ENCODE measurements around the gene TMEM61.
A peak's percentile ranks its signal among the peaks of the same experiment; 100 is the strongest.

TMEM61 gene

GRCh38 chr1:54949053-54949452 is 31.4 kb upstream of the TMEM61 start:
- TF ChIP-seq EZH2 (IDR thresholded peaks at IDR 0.05; ENCODE audit: borderline replicate concordance, low read length): no peak
- TF ChIP-seq, protein P1, sequence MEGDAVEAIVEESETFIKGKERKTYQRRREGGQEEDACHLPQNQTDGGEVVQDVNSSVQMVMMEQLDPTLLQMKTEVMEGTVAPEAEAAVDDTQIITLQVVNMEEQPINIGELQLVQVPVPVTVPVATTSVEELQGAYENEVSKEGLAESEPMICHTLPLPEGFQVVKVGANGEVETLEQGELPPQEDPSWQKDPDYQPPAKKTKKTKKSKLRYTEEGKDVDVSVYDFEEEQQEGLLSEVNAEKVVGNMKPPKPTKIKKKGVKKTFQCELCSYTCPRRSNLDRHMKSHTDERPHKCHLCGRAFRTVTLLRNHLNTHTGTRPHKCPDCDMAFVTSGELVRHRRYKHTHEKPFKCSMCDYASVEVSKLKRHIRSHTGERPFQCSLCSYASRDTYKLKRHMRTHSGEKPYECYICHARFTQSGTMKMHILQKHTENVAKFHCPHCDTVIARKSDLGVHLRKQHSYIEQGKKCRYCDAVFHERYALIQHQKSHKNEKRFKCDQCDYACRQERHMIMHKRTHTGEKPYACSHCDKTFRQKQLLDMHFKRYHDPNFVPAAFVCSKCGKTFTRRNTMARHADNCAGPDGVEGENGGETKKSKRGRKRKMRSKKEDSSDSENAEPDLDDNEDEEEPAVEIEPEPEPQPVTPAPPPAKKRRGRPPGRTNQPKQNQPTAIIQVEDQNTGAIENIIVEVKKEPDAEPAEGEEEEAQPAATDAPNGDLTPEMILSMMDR (IDR thresholded peaks at IDR 0.05; ENCODE audit: low read length): no peak
- no peaks in the 10 kb centered on the region for H3F3A ChIP-seq (ENCODE audit: insufficient read depth, low read length)
- no peaks in the 10 kb centered on the region for H3K79me2 ChIP-seq (ENCODE audit: insufficient read depth, low read length)
- no peak overlapping the region for H2AFZ ChIP-seq (ENCODE audit: low read length)
- no peak overlapping the region for H3K4me3 ChIP-seq (ENCODE audit: low read depth, low read length, poor library complexity, severe bottlenecking)
- H3K9me2 ChIP-seq (ENCODE audit: low read depth, low read length): no peaks in the 10 kb centered on the region
- H3K9ac ChIP-seq (ENCODE audit: low read length): no peak overlapping the region
- no peak overlapping the region for H3K4me2 ChIP-seq (ENCODE audit: low read length)
- H3K27ac ChIP-seq (ENCODE audit: low read depth, low read length, poor library complexity, severe bottlenecking): no peak overlapping the region
- H3K27me3 ChIP-seq (ENCODE audit: insufficient read depth, low read length): no peaks in the 10 kb centered on the region
- no peaks in the 10 kb centered on the region for H3K9me3 ChIP-seq (ENCODE audit: low read length)
- no peaks in the 10 kb centered on the region for H4K20me1 ChIP-seq (ENCODE audit: insufficient read depth, low read length)
- peaks cover 4% of the 10 kb centered on the region for H3K4me1 ChIP-seq (ENCODE audit: insufficient read depth, low read length, severe bottlenecking)
- no peaks in the 10 kb centered on the region for H3K36me3 ChIP-seq (ENCODE audit: insufficient read depth, low read length)

DNA sequence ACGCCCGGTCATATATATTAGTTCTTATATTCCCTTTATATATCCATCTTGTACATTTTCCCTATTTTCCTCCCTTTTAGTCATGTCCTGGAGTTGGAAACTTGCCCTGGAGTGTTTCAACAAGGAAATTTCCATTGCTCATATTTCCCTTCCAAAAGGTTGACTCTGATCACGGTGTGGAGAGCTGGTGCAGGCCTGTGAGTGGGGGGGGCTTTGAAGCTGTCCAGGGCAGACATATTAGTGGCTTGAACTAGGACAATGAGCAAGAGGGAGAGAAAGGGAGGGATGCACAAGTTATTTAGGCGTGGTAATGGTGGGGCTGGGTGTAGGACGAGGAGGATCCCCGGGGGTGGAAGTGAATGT is 30.4 kb upstream of the TMEM61 start:
- Histone ChIP-seq H3K4me1 (ENCODE audit: insufficient read depth, low read length, severe bottlenecking) (peaks cover 4% of the 10 kb centered on the region), H3K4me2 (ENCODE audit: low read length) (no peak overlapping the region), H3K9me3 (ENCODE audit: low read length) (no peaks in the 10 kb centered on the region), H3K4me3 (ENCODE audit: low read depth, low read length, poor library complexity, severe bottlenecking) (no peak overlapping the region), H3K27me3 (ENCODE audit: insufficient read depth, low read length) (no peaks in the 10 kb centered on the region), H3K36me3 (ENCODE audit: insufficient read depth, low read length) (no peaks in the 10 kb centered on the region), H3K9ac (ENCODE audit: low read length) (no peak overlapping the region), H3F3A (ENCODE audit: insufficient read depth, low read length) (no peaks in the 10 kb centered on the region), H3K27ac (ENCODE audit: low read depth, low read length, poor library complexity, severe bottlenecking) (no peak overlapping the region), H2AFZ (ENCODE audit: low read length) (no peak overlapping the region), H3K9me2 (ENCODE audit: low read depth, low read length) (no peaks in the 10 kb centered on the region), H4K20me1 (ENCODE audit: insufficient read depth, low read length) (no peaks in the 10 kb centered on the region), H3K79me2 (ENCODE audit: insufficient read depth, low read length) (no peaks in the 10 kb centered on the region)
- TF ChIP-seq EZH2 (IDR thresholded peaks at IDR 0.05; ENCODE audit: borderline replicate concordance, low read length): no peak
- TF ChIP-seq, protein P1 (IDR thresholded peaks at IDR 0.05; ENCODE audit: low read length): no peak

- no peak overlapping the region for H3K27ac ChIP-seq (ENCODE audit: low read depth, low read length, poor library complexity, severe bottlenecking)
- H3F3A ChIP-seq (ENCODE audit: insufficient read depth, low read length): no peaks in the 10 kb centered on the region
- peak overlapping the region; percentile 25 for H3K4me3 ChIP-seq (ENCODE audit: low read depth, low read length, poor library complexity, severe bottlenecking)
- peaks cover 4% of the 10 kb centered on the region for H3K4me1 ChIP-seq (ENCODE audit: insufficient read depth, low read length, severe bottlenecking)
- no peaks in the 10 kb centered on the region for H3K79me2 ChIP-seq (ENCODE audit: insufficient read depth, low read length)
- H4K20me1 ChIP-seq (ENCODE audit: insufficient read depth, low read length): no peaks in the 10 kb centered on the region
- H3K9me3 ChIP-seq (ENCODE audit: low read length): no peaks in the 10 kb centered on the region
- H3K9me2 ChIP-seq (ENCODE audit: low read depth, low read length): no peaks in the 10 kb centered on the region
- no peaks in the 10 kb centered on the region for H3K27me3 ChIP-seq (ENCODE audit: insufficient read depth, low read length)
- peak overlapping the region; percentile 36; the same call in 1 of the 2 replicates for H3K4me2 ChIP-seq (ENCODE audit: low read length)
- H2AFZ ChIP-seq (ENCODE audit: low read length): no peak overlapping the region
- TF ChIP-seq EZH2 (IDR thresholded peaks at IDR 0.05; ENCODE audit: borderline replicate concordance, low read length): no peak
- TF ChIP-seq, protein P1 (IDR thresholded peaks at IDR 0.05; ENCODE audit: low read length): peak; percentile 71
- no peaks in the 10 kb centered on the region for H3K36me3 ChIP-seq (ENCODE audit: insufficient read depth, low read length)
- H3K9ac ChIP-seq (ENCODE audit: low read length): no peak overlapping the region; the same call in 1 of the 2 replicates
Measured at GRCh38 chr1:54950369-54951163, 29.9 kb upstream of the TMEM61 start.
